GM19397 (cell line): ENCODE data around the gene ZMIZ1.
A peak's percentile ranks its signal among the peaks of the same experiment; 100 is the strongest.
"Not testable (repeated sequence)": the region's sequence is repeated elsewhere in the genome, so short reads cannot be mapped to it uniquely, and the experiment has no call there.

Experiments used
- ATAC-seq: cut with Tn5 transposase; IDR thresholded peaks from one replicate; pipeline ENCODE4 v1.9.1; 2021; ENCODE audit warnings: mild to moderate bottlenecking, moderate library complexity; ENCODE audit not compliant: unreplicated experiment

Gene ZMIZ1

DNA sequence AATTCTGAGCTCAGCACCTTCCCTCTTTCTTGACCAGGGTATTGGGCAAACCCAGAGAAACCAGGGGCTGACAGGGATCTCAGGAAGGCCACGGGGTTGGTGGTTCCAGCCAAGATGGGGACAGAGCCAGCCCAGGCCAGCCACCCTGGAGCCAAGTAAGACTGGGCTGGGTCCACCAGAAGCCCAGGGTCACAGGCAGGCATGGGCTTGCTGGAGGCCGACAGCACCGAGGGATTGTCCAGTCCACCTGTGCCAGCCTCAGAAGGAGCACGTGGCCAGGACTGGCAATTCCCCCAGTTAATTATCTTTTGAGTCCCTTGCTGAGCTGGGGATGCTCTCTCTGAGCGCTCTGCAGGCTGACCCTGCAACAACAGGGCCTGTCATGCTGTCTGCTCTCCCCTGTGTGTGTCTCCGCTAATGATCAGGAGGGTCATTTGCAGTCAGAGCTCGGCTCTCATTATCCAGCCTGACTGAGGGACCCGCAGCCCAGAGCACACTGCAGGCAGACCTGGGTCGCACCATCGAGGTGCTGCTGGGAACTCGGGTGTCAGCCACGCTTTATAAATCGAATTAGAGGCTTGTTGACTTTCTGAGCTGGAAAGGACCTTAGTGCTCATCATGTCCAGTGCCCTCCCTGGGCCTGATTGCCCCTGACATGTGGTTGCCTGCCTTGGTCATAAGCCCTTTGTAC lies 209.0 kb downstream of the ZMIZ1 start:
- no peak for ATAC-seq

DNA sequence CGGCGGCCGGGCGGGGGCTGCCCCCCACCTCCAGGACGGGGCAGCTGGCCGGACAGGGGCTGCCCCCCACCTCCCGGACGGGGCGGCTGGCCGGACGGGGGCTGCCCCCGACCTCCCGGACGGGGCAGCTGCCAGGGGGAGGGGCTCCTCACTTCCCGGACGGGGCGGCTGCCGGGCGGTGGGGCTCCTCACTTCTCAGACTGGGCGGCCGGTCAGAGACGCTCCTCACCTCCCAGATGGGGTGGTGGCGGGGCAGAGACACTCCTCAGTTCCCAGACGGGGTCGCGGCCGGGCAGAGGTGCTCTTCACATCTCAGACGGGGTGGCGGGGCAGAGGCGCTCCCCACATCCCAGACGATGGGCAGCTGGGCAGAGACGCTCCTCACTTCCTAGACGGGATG lies 210.3 kb downstream of the ZMIZ1 start:
- ATAC-seq, result not testable (repeated sequence)

DNA sequence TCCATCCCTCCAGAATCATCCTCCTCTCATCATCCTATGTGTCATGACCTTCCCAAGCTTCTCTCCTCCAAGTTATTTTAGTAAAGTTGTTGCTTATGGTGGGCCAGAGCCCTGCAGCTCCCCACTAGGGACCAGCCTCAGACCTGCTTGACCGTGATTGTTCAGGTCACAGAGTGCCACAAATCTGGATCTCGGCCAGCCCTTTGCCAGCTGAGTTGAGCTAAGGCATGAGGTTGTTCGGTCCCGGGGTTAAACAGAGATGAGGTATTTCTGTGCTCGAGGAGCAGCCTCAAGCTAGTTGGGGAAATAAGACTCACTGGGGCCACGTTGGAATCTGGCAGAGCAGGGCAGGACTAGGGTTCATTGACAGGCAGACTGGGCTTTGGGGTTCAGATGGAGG lies 212.2 kb downstream of the ZMIZ1 start:
- no peak for ATAC-seq

DNA sequence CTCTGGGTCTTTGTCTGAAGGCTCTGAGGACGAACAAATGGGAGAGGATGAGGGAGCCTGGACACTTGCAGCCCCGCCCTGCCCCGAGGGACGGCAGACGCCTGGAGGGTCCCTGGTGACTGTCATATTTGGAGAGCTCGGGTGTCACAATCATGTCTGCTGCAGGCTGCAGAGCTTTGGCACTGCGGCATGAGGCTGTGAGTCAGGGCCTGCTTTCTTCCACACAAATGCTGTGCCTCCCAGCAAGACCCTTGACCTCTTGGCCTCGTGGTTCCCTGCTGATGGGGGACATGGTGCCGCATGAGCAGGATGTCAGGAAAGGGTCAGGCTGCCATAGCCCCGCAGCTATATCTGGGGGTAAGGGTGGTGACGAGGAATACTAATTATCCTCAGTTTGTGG lies 213.6 kb downstream of the ZMIZ1 start:
- no peak for ATAC-seq

DNA sequence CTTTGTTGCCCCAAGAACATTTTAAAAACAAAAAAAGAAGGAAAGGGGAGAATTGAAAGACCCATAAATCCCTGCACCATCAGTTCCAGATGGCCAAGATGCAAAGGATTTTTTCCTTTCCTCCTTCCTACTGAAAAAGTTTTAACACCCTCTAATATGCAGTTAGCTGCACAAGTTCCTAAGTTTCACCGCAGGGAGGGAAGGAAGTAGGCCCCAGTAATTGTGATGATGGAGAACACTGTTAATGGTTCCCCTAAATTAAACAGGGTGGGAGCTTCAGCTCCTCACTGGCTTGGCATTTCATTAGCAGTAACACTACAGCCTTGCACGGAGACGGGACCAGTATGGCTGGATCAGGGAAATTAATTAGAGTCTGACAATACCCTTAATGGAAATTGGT lies 214.8 kb downstream of the ZMIZ1 start:
- ATAC-seq, result no peak

DNA sequence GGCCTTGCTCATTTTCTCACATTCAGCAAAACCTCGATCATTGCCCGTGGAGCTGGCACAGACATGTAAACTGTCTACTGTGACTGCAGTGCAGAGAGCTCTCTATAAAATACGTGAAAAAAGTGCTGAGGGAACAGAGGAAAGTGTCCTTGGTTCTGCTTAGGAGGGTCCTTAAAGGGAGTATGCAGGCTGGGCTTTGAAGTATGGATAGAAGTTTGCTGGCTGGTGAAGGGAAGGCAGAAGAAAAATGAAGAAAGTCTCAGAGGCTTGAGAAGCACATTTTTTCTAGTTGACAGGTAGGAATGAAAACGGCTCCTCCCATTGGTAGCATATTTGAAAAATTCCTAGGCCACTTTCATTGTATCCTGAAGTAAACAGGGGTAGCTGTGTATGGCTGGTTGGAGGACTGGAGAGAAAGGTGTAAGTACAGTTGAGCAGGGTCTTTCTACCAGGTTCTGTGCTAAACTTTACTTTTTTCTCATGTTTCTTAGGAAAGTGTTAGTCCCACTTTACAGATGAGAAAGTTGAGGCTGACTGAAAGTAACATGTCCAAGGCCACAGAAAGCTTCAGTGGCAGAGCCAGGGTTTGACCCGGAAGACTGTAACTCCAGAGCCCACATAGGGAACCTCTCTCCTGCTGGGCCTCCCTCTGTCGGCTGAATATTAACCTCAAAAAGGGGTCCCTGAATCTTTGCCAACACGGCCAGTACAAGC lies 215.5 kb downstream of the ZMIZ1 start:
- ATAC-seq, result no peak

DNA sequence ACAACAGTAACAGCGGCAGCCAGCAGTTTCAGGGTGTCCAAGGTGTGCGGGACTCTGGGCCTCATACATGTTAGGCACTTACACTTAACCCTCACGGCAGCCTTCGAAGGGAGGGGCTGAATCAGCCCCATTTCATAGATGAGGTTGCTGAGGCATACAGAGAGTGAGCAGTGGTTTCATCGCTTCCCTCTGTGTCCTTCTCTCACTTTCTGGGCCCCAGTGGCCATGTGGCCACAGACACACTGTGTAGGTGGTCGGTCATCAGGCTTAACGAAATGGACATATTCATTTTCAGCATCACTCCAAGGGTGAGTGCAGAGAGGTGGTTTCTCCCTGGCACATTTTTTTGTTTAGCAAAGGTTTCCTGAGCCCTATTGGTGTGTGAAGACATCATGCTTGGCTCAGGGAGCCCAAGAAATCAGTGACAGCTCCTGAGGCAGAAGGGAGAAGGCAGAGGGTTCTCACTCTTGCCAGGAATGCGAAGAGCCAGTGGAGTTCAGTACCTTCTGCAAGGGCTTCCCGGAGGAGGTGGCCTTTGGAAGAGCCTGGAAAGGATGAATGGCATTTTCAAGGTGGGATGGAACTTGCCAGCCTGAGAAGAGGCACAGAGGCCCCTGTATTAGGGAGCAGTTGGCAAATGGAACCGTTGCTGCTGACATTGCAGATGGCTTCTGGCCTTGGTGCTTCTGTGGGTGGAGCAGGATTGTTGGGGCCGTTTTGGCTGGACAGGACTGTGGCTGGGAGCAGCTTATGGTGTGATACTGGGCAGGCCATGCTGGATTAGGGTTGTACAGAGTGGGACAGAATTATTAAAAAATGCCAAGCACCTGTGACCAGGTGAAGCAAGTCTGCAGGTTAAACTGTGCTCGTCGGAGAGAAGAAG lies 216.8 kb downstream of the ZMIZ1 start:
- ATAC-seq, result peak; percentile 28

DNA sequence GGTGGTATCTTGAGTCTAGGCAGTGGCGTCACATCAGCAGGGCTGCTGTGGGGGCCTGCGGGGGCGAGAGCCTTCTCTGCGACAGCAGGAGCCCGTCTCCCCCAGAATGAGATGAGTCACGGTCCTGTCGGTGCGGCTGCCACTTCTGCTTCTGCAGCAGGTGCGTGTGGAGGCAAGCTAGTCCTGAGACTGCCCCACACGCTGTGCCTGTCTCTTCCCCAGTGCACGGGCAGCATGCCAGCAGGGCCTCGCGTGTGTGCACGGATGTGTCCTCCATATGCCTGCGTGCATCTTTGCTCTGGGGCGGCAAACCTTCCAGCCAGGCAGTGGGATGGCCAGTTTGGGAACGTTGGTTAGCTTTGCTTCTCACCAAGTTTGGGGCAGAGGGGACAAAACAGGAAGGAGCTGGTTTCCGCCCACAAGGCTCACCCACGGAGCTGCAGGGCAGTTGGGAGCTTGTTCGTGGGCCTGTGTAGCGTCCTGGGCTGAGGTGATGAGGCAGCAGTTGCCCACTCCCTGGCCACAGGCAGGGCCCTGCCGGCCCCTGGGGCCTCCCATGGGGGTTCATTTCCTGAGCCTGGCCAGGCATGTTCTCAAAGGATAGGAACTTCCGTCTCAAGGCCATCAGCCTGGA lies 217.7 kb downstream of the ZMIZ1 start:
- ATAC-seq, result peak; percentile 91

DNA sequence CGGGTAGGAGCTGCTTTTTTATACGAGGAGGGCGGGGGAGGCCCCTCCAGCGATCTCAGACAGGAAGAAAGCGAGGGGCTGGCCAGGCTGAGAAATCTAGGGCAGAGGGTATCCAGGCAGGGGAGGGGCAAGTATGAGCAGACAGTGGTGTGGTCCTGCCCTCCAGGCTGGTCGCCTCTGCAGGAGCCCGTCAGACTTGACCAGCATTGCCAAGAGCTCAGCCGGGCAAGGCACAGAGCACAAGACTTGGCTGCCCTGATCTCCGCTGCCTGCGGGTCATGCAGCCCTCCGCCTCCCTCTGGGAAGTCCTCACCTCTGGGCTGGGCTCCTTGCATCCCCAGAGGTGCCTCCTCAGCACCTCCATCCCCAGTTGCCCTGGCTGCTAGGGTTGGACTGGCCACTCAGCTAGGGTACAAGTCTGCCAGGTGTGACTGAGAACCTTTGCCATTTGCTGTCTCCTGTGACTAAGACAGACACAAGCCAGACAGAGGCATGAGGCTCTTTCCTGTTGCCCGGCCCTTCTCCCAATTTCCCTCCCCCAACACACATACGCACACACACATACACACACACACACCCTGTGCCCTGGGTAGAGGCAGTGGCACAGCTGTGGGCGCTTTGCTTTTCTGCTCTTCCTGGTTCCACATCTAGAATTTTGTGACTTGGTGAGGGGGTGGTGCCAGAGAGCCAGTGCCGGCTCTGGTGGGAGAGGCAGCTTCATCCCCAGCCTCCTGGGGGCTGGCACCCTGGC lies 219.4 kb downstream of the ZMIZ1 start:
- no peak for ATAC-seq

DNA sequence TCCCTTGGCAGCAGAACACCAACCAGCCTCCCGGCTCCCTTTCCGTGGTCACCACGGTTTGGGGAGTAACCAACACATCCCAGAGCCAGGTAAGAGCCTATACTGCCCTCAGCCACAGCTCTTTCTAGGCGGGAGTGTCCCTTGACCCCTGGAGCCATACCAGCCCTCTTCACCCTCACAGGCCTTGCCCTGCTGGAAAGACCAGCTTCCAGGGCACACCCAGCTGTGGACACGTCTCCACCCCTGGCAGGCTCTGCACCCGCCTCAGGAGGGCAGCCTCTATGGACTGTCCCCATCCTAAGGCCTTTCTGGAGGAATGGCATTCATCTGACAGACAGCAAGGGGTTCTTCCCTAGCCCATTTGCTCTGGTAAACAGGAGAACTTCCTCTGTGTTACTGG lies 221.0 kb downstream of the ZMIZ1 start:
- ATAC-seq, result no peak

DNA sequence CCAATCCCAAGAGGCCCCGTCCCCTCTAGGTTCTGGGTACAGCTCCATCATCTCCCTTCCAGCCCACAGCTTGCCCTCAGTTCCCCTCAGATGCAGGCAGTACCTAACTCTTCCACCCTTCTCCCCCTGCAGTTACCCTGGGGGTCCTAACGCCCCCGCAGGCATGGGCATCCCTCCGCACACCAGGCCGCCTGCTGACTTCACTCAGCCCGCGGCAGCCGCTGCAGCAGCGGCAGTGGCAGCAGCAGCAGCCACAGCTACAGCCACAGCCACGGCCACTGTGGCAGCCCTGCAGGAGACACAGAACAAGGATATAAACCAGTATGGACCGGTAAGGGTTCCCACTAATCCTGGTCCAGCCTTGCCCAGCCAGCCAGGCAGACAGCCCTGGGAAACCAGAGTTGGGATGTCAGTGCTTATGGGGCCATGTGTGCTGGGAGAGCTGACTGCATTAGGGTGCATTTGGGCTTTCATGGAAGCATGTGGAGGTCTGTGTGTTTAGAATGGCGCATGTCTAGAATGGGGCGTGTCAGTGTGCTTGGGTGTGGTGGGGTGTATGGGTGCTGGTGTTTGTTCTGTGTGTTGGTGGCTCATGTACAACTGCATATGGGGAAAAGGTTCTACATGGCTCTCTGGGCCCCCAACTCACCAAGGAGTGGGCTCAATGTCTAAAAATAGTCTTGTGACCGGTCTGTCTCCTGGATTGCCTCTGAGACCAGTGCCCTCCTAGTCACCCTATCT lies 223.4 kb downstream of the ZMIZ1 start:
- ATAC-seq, result no peak

DNA sequence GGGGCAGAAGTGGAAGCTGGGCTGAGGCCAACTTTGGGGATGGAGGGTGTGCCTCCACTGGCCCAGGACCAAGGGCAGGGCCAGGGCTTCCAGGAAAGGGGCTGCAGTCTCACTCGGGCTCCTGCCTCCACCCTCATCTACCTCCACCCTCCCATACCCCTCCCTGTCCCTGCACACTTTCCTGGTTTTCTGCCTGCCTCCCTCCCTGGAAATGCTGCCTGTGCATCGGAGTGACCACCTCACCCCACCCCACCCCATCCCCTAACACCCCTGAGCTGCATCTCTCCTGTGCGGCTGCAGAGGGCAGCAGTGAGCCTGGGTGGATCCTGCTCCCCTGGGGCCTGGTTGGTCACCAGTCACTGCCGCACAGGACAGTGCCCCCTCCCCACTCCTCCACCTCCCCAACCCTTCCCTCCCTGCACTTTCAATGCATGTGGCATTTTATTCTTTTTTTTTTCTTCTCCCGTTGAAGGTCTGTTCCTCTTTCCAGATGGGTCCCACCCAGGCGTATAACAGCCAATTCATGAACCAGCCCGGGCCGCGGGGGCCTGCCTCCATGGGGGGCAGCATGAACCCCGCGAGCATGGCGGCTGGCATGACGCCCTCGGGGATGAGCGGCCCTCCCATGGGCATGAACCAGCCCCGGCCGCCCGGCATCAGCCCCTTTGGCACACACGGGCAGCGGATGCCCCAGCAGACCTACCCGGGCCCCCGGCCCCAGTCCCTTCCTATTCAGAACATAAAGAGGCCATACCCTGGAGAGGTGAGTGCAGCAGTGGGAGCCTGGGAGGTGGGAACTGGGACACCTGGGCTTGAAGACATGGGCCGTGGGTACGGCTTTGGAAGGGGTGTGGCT lies 224.4 kb downstream of the ZMIZ1 start:
- ATAC-seq, result no peak

DNA sequence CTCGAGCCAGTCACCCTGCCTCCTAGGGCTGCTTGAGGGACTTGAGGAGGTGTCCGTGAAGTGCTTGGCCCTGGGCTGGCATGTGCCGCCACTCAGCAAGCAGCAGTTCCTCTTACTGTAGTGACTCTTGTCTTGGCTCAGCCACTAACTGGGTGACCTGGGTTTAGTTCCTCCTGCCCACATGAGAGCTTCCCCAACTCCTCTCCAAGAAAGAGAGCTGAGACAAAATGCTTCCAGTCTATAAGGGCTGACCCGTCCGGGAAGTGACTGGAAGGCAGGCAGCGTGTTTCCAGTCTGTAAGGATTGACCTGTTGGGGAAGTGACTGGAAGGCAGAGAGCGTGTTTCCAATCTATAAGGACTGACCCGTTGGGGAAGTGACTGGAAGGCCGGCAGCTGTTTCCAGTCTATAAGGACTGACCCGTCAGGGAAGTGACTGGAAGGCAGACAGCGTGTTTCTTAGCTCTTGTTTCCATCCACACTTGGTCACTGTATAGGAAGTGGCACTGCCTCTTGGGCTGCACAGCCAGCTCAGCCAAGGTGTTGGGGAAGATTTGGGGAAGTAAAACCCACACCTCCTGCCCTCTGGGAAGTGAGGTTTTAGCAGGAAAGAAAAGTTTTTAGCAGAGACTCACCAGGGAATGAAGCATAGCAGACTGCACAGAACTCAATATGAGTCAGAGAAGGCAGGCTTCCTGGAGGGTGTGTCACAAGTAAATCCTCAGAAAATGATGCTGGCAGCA lies 225.2 kb downstream of the ZMIZ1 start:
- ATAC-seq, result no peak

DNA sequence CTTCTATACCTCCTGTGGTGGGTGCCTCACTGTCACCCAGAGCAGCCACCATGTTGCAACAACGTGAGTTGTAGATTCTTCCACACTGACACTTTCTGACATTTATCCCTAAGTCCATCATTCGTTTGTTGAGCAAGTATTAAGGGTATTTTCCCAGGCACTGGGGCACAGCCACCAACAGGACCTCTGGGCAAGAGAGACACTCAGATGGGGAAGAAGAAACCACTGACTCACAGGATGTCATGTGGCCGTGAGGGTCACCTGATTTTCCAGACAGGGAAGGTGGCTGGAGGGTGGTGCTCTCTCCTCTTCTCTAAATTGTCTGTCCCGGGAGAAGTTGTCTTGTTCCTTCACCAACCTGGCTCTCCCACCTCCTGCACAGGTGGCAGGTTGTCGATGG lies 226.8 kb downstream of the ZMIZ1 start:
- no peak for ATAC-seq

DNA sequence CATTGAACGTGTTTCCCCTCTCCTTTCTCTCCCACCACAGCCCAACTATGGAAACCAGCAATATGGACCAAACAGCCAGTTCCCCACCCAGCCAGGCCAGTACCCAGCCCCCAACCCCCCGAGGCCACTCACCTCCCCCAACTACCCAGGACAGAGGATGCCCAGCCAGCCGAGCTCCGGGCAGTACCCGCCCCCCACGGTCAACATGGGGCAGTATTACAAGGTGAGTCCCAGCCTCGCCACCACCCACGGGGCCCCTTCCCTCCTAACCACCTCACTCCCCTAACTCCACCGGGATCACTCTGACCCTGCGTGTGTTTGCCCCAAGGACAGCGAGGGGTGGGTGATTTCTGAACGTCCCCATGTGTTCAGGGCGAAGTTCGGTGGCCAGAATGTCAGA lies 227.7 kb downstream of the ZMIZ1 start:
- ATAC-seq, result no peak

DNA sequence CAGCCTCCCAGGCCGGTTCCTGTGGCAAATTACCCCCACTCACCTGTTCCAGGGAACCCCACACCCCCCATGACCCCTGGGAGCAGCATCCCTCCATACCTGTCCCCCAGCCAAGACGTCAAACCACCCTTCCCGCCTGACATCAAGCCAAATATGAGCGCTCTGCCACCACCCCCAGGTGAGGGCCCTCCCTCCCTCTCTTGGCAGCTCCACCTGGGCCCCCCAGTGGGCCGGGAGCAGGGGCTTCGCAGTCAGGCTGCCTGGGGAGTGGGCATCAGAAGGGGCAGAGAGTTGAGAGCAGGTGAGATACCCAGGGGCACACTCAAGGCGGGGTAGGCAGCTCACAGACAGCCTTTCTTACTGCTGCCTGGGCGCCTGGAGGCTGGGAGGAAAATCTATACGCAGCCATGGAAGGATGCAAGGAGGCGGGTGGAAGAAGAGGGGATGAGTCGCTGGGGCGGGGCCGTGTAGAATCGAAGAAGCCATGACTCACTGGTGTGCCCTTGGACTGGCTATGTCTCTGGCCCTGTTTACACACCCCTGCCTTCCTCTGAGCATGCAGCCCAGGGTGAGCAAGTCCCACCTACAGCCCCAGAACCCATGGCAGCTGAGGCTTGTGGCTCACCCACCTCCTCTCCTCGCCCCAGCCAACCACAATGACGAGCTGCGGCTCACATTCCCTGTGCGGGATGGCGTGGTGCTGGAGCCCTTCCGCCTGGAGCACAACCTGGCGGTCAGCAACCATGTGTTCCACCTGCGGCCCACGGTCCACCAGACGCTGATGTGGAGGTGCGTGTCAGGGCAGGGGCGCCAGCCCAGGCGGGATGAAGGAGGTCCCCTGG lies 229.9 kb downstream of the ZMIZ1 start:
- no peak for ATAC-seq
